Putamen (tissue), 1 donor: ENCODE data around the gene PICK1.

Experiments
- DNase-seq: peaks from one replicate; pipeline ENCODE4 v3.0.0-alpha.2; 2016; ENCODE audit warnings: low spot score

Gene PICK1

GRCh38 chr22:38049812-38050619, 7.2 kb upstream of the PICK1 start:
- peak; percentile 90 for DNase-seq

GRCh38 chr22:38050720-38051119, 6.5 kb upstream of the PICK1 start:
- DNase-seq, result no peak

- no peak for DNase-seq
Measured at GRCh38 chr22:38051261-38051660, 5.9 kb upstream of the PICK1 start.

GRCh38 chr22:38051900-38052862, 5.0 kb upstream of the PICK1 start:
- peak; percentile 89 for DNase-seq

GRCh38 chr22:38062791-38063190, 5.6 kb downstream of the PICK1 start:
- DNase-seq, result peak; percentile 84

- no peak for DNase-seq
Measured at GRCh38 chr22:38065539-38065938, 8.3 kb downstream of the PICK1 start.

GRCh38 chr22:38066381-38067027, 9.3 kb downstream of the PICK1 start:
- DNase-seq, result no peak

- DNase-seq, result no peak
Measured at GRCh38 chr22:38067028-38067415, 9.8 kb downstream of the PICK1 start.

GRCh38 chr22:38067761-38068360, 10.7 kb downstream of the PICK1 start:
- DNase-seq, result no peak

GRCh38 chr22:38068641-38069371, 11.6 kb downstream of the PICK1 start:
- no peak for DNase-seq

- peak; percentile 88 for DNase-seq
Measured at GRCh38 chr22:38069372-38070249, 12.4 kb downstream of the PICK1 start.

- DNase-seq, result no peak
Measured at GRCh38 chr22:38070250-38070921, 13.2 kb downstream of the PICK1 start.

GRCh38 chr22:38071421-38072321, 14.5 kb downstream of the PICK1 start:
- DNase-seq, result no peak

- DNase-seq, result no peak
Measured at GRCh38 chr22:38072322-38073149, 15.3 kb downstream of the PICK1 start.

GRCh38 chr22:38073150-38074130, 16.2 kb downstream of the PICK1 start:
- no peak for DNase-seq
